Fibroblast of pulmonary artery (primary cell): ENCODE results near the gene ZMYND11.

Experiments
- DNase-seq: peaks from one replicate; pipeline ENCODE4 v3.0.0-alpha.2; 2010; ENCODE audit warnings: low read depth
- H3K4me3 ChIP-seq: replicated peaks from 2 replicates; pipeline ENCODE4 v1.5.1; 2011; ENCODE audit warnings: low read depth, mild to moderate bottlenecking, control low read depth, low read length, moderate library complexity
- CTCF ChIP-seq: IDR thresholded peaks from 2 replicates; pipeline ENCODE4 v1.5.1; 2011; ENCODE audit warnings: mild to moderate bottlenecking, control low read depth, low read length, inconsistent platforms; ENCODE audit errors: missing control alignments

The ZMYND11 gene

GRCh38 chr10:227014-227413 lies 91.8 kb downstream of the ZMYND11 start:
- no peak overlapping the region for H3K4me3 ChIP-seq
- TF ChIP-seq CTCF = no peak
- DNase-seq = peak; percentile 24

- no peak for DNase-seq
Observed at GRCh38 chr10:228366-228765, 93.1 kb downstream of the ZMYND11 start.

GRCh38 chr10:230758-231157 lies 95.5 kb downstream of the ZMYND11 start:
- no peak overlapping the region for H3K4me3 ChIP-seq
- no peak for DNase-seq
- peak; percentile 37 for TF ChIP-seq CTCF

More at GRCh38 chr10:228366-228765, 93.1 kb downstream of the ZMYND11 start:
- no peak overlapping the region for H3K4me3 ChIP-seq
- TF ChIP-seq CTCF = no peak

GRCh38 chr10:232061-232460 lies 96.8 kb downstream of the ZMYND11 start:
- DNase-seq = no peak
- H3K4me3 ChIP-seq = no peak overlapping the region
- TF ChIP-seq CTCF = no peak

- no peak for TF ChIP-seq CTCF
- DNase-seq = no peak
- H3K4me3 ChIP-seq = no peak overlapping the region
Observed at GRCh38 chr10:232878-233277, 97.6 kb downstream of the ZMYND11 start.

- no peak overlapping the region for H3K4me3 ChIP-seq
- no peak for TF ChIP-seq CTCF
- DNase-seq = no peak
Observed at GRCh38 chr10:234708-235406, 99.6 kb downstream of the ZMYND11 start.

- TF ChIP-seq CTCF = no peak
- no peak overlapping the region for H3K4me3 ChIP-seq
- DNase-seq = peak; percentile 8
Observed at GRCh38 chr10:235915-236314, 100.7 kb downstream of the ZMYND11 start.
